GM10266 (cell line): ENCODE data around the gene CALD1.

ENCODE experiments used
- DNase-seq: peaks from one replicate; pipeline ENCODE4 v3.0.0; 2012; ENCODE audit errors: extremely low spot score
- CTCF ChIP-seq: IDR thresholded peaks from 2 replicates; pipeline ENCODE4 v1.5.1; 2012; ENCODE audit warnings: mild to moderate bottlenecking, low read depth; ENCODE audit not compliant: control insufficient read depth, insufficient read depth; ENCODE audit errors: missing control alignments

CALD1 gene

GRCh38 chr7:134999136-134999535, 219.7 kb downstream of the CALD1 start:
- DNase-seq = no peak
- TF ChIP-seq CTCF = no peak

GRCh38 chr7:135001390-135002165, 222.1 kb downstream of the CALD1 start:
- TF ChIP-seq CTCF = no peak
- DNase-seq = no peak

DNA sequence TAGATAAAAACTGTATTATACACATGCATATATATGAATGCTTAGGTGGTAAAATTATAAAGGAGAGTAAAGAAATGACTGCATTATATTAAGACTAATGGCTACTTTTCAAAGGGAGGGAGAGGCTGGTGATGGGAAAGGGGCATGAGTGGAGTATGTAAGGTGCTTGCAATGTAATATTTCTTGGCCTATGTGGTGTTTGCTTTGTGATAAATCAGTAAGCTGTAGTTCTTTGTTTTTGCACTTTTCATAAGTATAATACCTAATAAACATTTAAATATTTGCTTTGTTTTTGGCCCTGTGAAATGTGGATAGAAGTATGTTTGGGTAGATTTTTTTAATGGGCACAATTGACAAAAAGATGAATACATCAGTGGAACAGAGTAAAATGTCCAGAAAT, 232.8 kb downstream of the CALD1 start:
- no peak for TF ChIP-seq CTCF
- DNase-seq = no peak
